HepG2 (cell line): Measurements from ENCODE around the gene CERS6. TPM values are rescaled to one million over a fixed set of nuclear protein-coding genes. Genes with fewer than 3 reads are reported as not detected.

ENCODE experiments used
- BORCS8-MEF2B ChIP-seq: sonication (generic); formaldehyde crosslinking; IDR thresholded peaks from 2 replicates; pipeline ENCODE4 v1.8.0; 2022; ENCODE audit warnings: mild to moderate bottlenecking, missing genetic modification reagents
- GABPB1 ChIP-seq: IDR thresholded peaks from 2 replicates; pipeline ENCODE4 v1.6.1; 2016; ENCODE audit warnings: mild to moderate bottlenecking, missing genetic modification reagents, moderate library complexity, missing compliant biosample characterization
- KMT2B ChIP-seq: IDR thresholded peaks from 2 replicates; pipeline ENCODE4 v1.6.1; 2016; ENCODE audit warnings: missing genetic modification reagents, missing compliant biosample characterization
- MTA1 ChIP-seq: sonication (generic); formaldehyde crosslinking; IDR thresholded peaks from 2 replicates; pipeline ENCODE4 v1.4.0; 2020; ENCODE audit warnings: missing genetic modification reagents, mild to moderate bottlenecking, borderline replicate concordance
- POLR2AphosphoS5 ChIP-seq: IDR thresholded peaks from 2 replicates; pipeline ENCODE4 v1.6.1; 2012; ENCODE audit warnings: low read depth, low read length
- SETDB1 ChIP-seq: sonication (generic); formaldehyde crosslinking; IDR thresholded peaks from 2 replicates; pipeline ENCODE4 v1.5.1; 2020; ENCODE audit warnings: missing genetic modification reagents, mild to moderate bottlenecking, borderline replicate concordance
- SNAPC2 ChIP-seq: sonication (generic); formaldehyde crosslinking; IDR thresholded peaks from 2 replicates; pipeline ENCODE4 v1.8.1; 2022; ENCODE audit warnings: mild to moderate bottlenecking, missing genetic modification reagents
- ZBTB38 ChIP-seq: sonication (generic); formaldehyde crosslinking; IDR thresholded peaks from 2 replicates; pipeline ENCODE4 v1.5.1; 2020; ENCODE audit warnings: mild to moderate bottlenecking, missing genetic modification reagents
- ZC3H13 ChIP-seq: sonication (generic); formaldehyde crosslinking; IDR thresholded peaks from 2 replicates; pipeline ENCODE4 v1.8.1; 2023; ENCODE audit warnings: mild to moderate bottlenecking, missing genetic modification reagents, moderate library complexity
- ZFP41 ChIP-seq: sonication (generic); formaldehyde crosslinking; IDR thresholded peaks from 2 replicates; pipeline ENCODE4 v1.4.0; 2020; ENCODE audit warnings: mild to moderate bottlenecking, missing genetic modification reagents, borderline replicate concordance
- ZNF17 ChIP-seq: sonication (generic); formaldehyde crosslinking; IDR thresholded peaks from 2 replicates; pipeline ENCODE4 v1.5.0; 2020; ENCODE audit warnings: mild to moderate bottlenecking, missing genetic modification reagents
- ZNF432 ChIP-seq: sonication (generic); formaldehyde crosslinking; IDR thresholded peaks from 2 replicates; pipeline ENCODE4 v1.5.0; 2020; ENCODE audit warnings: missing genetic modification reagents, mild to moderate bottlenecking, borderline replicate concordance
- ZNF558 ChIP-seq: sonication (generic); formaldehyde crosslinking; IDR thresholded peaks from 2 replicates; pipeline ENCODE4 v1.9.0; 2022; ENCODE audit warnings: mild to moderate bottlenecking, missing genetic modification reagents, borderline replicate concordance
- ZNF564 ChIP-seq: sonication (generic); formaldehyde crosslinking; IDR thresholded peaks from 2 replicates; pipeline ENCODE4 v1.8.1; 2023; ENCODE audit warnings: mild to moderate bottlenecking, missing genetic modification reagents
- ZNF670 ChIP-seq: sonication (generic); formaldehyde crosslinking; IDR thresholded peaks from 2 replicates; pipeline ENCODE4 v1.8.0; 2022; ENCODE audit warnings: mild to moderate bottlenecking, missing genetic modification reagents, borderline replicate concordance
- ZNF703 ChIP-seq: sonication (generic); formaldehyde crosslinking; IDR thresholded peaks from 2 replicates; pipeline ENCODE4 v1.5.1; 2020; ENCODE audit warnings: missing genetic modification reagents, mild to moderate bottlenecking, moderate library complexity, borderline replicate concordance
- polyA plus RNA-seq, 8 experiments: library from polyadenylated mRNA; depleted of rRNA in 3 of 8; stranded (reverse) in 7 of 8; unstranded in 1 of 8; fragments of >200 nt; fragmentation: Illumina TruSeq in 4 of 8; extraction: Trizol in 4 of 8; gene quantifications; 2 replicates each; pipeline versions ENCODE4 v1.2.1 to v1.2.3, GENCODE V29; 2011 to 2016; ENCODE audit warnings: low read depth in 4 of 8, missing spikeins in 1 of 8, mixed read lengths in 1 of 8; ENCODE audit not compliant: insufficient read depth in 1 of 8
- total RNA-seq, 5 experiments: library from RNA; depleted of rRNA; stranded (reverse); fragments of >200 nt; fragmentation: Illumina TruSeq; extraction: Trizol; gene quantifications; 2 replicates each; pipeline ENCODE4 v1.2.3, GENCODE V29; 2016; ENCODE audit warnings: low read depth in 1 of 5
- TF ChIP-seq, protein P1 (sequence below): sonication (generic); formaldehyde crosslinking; IDR thresholded peaks from 2 replicates; pipeline ENCODE4 v1.8.1; 2022; ENCODE audit warnings: low read depth, mild to moderate bottlenecking, missing genetic modification reagents
- TF ChIP-seq, protein P2 (sequence below): sonication (generic); formaldehyde crosslinking; IDR thresholded peaks from 2 replicates; pipeline ENCODE4 v1.8.0; 2022; ENCODE audit warnings: missing genetic modification reagents, mild to moderate bottlenecking, moderate library complexity, borderline replicate concordance
- TF ChIP-seq, protein P3 (sequence below): IDR thresholded peaks from 2 replicates; pipeline ENCODE4 v1.6.1; 2016; ENCODE audit warnings: missing biosample characterization, missing genetic modification reagents, low read depth
- TF ChIP-seq, protein P4 (sequence below): sonication (generic); formaldehyde crosslinking; IDR thresholded peaks from 2 replicates; pipeline ENCODE4 v1.4.0; 2020; ENCODE audit warnings: missing genetic modification reagents, borderline replicate concordance

Gene CERS6
- total and polyA plus RNA-seq, 2 of the 13 experiments (the other 11 are each of a cell fraction or from before 2014, with no cell fraction given) = 10.1 to 20.3 TPM

DNA sequence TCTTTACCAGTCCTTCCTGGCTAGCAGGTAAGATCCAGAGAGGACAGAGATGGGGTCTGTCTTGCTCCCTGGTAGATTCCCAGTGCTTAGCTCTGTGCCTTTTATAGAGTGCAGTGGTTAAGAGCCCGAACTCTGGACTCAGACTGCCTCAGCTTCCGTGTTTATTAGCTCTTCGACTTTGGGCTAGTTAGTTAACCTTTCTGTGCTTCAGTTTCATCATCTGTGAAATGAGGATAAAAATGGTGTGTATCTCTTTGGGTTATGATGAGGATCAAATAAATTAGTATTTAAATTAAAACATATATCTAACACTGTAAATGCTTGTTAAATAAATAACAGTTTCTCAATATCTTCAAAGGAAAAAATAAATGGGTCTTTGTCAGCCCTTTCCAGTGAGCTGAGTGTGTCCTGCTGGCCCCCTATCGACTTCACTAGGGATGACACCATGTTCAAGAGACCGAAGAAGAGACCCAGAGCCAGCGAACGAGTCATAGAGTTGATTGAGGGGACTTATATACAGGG, 38.2 kb downstream of the CERS6 start (continued):
- TF ChIP-seq POLR2AphosphoS5 (peak; percentile 58; the same call in 1 of the 2 replicates), KMT2B (CRISPR knock-in tag) (peak; percentile 61; the same call in 1 of the 2 replicates), ZBTB38 (CRISPR knock-in tag) (no peak), ZFP41 (CRISPR knock-in tag) (no peak), ZNF670 (CRISPR knock-in tag) (0 out of 2 replicates have a peak, but pooled peaks have one; percentile 71), GABPB1 (CRISPR knock-in tag) (0 out of 2 replicates have a peak, but pooled peaks have one; percentile 16), BORCS8-MEF2B (CRISPR knock-in tag) (no peak), ZNF17 (CRISPR knock-in tag) (no peak), ZNF558 (CRISPR knock-in tag) (no peak), ZNF703 (CRISPR knock-in tag) (no peak), SETDB1 (no peak), ZNF564 (CRISPR knock-in tag) (no peak), SNAPC2 (no peak), ZC3H13 (CRISPR knock-in tag) (no peak), MTA1 (CRISPR knock-in tag) (no peak), ZNF432 (CRISPR knock-in tag) (no peak)
- TF ChIP-seq, protein P1, sequence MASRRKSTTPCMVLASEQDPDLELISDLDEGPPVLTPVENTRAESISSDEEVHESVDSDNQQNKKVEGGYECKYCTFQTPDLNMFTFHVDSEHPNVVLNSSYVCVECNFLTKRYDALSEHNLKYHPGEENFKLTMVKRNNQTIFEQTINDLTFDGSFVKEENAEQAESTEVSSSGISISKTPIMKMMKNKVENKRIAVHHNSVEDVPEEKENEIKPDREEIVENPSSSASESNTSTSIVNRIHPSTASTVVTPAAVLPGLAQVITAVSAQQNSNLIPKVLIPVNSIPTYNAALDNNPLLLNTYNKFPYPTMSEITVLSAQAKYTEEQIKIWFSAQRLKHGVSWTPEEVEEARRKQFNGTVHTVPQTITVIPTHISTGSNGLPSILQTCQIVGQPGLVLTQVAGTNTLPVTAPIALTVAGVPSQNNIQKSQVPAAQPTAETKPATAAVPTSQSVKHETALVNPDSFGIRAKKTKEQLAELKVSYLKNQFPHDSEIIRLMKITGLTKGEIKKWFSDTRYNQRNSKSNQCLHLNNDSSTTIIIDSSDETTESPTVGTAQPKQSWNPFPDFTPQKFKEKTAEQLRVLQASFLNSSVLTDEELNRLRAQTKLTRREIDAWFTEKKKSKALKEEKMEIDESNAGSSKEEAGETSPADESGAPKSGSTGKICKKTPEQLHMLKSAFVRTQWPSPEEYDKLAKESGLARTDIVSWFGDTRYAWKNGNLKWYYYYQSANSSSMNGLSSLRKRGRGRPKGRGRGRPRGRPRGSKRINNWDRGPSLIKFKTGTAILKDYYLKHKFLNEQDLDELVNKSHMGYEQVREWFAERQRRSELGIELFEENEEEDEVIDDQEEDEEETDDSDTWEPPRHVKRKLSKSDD (CRISPR knock-in tag) = no peak
- TF ChIP-seq, protein P2, sequence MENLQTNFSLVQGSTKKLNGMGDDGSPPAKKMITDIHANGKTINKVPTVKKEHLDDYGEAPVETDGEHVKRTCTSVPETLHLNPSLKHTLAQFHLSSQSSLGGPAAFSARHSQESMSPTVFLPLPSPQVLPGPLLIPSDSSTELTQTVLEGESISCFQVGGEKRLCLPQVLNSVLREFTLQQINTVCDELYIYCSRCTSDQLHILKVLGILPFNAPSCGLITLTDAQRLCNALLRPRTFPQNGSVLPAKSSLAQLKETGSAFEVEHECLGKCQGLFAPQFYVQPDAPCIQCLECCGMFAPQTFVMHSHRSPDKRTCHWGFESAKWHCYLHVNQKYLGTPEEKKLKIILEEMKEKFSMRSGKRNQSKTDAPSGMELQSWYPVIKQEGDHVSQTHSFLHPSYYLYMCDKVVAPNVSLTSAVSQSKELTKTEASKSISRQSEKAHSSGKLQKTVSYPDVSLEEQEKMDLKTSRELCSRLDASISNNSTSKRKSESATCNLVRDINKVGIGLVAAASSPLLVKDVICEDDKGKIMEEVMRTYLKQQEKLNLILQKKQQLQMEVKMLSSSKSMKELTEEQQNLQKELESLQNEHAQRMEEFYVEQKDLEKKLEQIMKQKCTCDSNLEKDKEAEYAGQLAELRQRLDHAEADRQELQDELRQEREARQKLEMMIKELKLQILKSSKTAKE = no peak
- TF ChIP-seq, protein P3, sequence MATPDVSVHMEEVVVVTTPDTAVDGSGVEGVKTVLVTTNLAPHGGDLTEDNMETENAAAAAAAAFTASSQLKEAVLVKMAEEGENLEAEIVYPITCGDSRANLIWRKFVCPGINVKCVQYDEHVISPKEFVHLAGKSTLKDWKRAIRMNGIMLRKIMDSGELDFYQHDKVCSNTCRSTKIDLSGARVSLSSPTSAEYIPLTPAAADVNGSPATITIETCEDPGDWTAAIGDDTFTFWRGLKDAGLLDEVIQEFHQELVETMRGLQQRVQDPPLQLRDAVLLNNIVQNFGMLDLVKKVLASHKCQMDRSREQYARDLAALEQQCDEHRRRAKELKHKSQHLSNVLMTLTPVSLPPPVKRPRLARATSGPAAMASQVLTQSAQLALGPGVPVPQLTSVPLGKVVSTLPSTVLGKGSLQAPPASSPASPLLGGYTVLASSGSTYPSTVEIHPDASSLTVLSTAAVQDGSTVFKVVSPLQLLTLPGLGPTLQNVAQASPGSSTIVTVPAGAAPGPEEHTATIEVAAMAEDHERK (CRISPR knock-in tag) = no peak
- TF ChIP-seq, protein P4, sequence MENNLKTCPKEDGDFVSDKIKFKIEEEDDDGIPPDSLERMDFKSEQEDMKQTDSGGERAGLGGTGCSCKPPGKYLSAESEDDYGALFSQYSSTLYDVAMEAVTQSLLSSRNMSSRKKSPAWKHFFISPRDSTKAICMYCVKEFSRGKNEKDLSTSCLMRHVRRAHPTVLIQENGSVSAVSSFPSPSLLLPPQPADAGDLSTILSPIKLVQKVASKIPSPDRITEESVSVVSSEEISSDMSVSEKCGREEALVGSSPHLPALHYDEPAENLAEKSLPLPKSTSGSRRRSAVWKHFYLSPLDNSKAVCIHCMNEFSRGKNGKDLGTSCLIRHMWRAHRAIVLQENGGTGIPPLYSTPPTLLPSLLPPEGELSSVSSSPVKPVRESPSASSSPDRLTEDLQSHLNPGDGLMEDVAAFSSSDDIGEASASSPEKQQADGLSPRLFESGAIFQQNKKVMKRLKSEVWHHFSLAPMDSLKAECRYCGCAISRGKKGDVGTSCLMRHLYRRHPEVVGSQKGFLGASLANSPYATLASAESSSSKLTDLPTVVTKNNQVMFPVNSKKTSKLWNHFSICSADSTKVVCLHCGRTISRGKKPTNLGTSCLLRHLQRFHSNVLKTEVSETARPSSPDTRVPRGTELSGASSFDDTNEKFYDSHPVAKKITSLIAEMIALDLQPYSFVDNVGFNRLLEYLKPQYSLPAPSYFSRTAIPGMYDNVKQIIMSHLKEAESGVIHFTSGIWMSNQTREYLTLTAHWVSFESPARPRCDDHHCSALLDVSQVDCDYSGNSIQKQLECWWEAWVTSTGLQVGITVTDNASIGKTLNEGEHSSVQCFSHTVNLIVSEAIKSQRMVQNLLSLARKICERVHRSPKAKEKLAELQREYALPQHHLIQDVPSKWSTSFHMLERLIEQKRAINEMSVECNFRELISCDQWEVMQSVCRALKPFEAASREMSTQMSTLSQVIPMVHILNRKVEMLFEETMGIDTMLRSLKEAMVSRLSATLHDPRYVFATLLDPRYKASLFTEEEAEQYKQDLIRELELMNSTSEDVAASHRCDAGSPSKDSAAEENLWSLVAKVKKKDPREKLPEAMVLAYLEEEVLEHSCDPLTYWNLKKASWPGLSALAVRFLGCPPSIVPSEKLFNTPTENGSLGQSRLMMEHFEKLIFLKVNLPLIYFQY = peak; percentile 53
